ENCODE measurements around the gene SLC16A10.

DNA sequence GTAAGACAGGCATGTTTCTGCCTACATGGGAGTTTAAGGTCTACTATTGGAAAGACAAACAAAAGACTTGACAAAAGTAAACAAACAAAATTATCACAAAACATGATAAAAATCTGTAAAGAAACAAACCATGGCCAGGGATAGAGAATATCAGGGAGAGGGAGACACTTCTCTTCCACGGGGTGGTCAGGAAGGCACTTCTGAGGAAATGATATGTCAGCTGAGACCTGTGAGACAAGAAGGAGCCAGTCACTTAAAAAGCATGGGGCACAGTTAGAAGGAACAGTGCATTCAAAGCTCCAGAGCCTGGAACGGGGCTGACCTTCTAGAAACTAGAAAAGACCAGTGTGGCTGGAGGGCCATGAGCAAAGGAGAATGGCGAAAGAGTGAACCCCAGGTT, 35.1 kb upstream of the SLC16A10 start:
- TF ChIP-seq, protein P1, sequence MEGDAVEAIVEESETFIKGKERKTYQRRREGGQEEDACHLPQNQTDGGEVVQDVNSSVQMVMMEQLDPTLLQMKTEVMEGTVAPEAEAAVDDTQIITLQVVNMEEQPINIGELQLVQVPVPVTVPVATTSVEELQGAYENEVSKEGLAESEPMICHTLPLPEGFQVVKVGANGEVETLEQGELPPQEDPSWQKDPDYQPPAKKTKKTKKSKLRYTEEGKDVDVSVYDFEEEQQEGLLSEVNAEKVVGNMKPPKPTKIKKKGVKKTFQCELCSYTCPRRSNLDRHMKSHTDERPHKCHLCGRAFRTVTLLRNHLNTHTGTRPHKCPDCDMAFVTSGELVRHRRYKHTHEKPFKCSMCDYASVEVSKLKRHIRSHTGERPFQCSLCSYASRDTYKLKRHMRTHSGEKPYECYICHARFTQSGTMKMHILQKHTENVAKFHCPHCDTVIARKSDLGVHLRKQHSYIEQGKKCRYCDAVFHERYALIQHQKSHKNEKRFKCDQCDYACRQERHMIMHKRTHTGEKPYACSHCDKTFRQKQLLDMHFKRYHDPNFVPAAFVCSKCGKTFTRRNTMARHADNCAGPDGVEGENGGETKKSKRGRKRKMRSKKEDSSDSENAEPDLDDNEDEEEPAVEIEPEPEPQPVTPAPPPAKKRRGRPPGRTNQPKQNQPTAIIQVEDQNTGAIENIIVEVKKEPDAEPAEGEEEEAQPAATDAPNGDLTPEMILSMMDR (IDR thresholded peaks at IDR 0.05): no peak
- no peak for TF ChIP-seq POLR2A (IDR thresholded peaks at IDR 0.05)

Measured in Peyer's patch (tissue), 4 donors.